Stimulated activated CD8-positive, alpha-beta memory T cell treated with anti-CD3 and anti-CD28 coated beads, Interleukin-12 subunit alpha, Interleukin-12 subunit beta, amount 100 ng/mL, for 1 hour (primary cell): ENCODE data around the gene ZBED1.
"Not testable (repeated sequence)": the region's sequence is repeated elsewhere in the genome, so short reads cannot be mapped to it uniquely, and the experiment has no call there.

ENCODE experiments used
- DNase-seq: peaks from one replicate; pipeline ENCODE4 v3.0.0-alpha.2; 2020; ENCODE audit warnings: low read depth

The ZBED1 gene

DNA sequence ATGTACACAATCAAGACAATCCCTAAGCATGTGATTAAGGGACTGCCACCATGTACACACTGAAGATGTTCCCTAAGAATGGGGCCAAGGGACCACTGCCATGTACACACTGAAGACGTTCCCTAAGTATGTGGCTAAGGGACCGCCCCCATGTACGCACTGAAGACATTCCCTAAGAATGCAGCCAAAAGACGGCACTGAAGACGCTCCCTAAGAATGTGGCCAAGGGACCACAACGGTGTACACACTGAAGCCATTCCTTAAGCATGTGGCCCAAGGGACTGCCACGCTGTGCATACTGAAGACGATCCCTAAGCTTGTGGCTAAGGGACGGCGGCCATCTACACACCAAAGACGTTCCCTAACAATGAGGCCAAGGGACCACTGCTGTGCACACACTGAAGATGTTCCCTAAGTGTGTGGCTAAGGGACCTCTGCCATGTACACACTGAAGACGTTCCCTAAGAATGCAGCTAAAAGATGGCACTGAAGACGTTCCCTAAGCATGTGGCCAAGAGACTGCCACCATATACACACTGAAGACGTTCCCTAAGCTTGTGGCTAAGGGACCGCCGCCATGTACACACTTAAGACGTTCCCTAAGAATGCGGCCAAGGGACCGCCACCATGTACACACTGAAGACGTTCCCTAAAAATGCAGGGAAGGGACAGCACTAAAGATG is 26.4 kb downstream of the ZBED1 start:
- DNase-seq = no peak

DNA sequence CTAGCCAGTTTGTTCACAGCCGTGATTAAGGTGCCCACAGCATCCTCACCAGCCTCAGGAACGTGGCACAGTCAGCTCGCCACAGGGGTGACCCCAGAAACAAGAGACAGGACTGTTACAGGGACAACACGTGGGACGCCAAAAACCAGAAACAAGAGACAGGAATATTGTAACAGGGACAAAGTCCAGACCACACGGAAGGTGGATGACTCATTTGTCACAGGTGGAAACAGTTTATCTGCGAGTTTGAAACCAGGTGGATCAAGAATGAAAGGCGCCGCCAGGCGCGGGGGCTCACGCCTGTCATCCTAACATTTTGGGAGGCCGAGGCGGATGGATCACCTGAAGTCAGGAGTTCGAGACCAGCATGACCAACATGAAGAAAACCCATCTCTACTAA is 27.7 kb downstream of the ZBED1 start:
- not testable (repeated sequence) for DNase-seq

DNA sequence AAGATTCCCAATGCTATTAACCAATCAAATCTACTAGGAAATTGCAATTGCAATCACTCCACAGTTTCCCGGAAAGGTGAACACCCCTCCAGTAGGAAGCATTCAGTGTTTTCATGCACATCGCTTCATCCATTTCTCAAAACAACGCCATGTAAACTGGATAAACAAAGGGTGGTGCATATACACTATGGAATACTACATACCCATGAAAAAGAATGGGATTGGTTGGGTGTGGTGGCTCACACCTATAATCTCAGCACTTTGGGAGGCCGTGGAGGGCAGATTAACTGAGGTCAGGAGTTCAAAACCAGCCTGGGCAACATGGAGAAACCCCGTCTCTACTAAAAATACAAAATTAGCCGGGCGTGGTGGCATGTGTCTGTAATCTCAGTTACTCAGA is 29.1 kb downstream of the ZBED1 start:
- no peak for DNase-seq

DNA sequence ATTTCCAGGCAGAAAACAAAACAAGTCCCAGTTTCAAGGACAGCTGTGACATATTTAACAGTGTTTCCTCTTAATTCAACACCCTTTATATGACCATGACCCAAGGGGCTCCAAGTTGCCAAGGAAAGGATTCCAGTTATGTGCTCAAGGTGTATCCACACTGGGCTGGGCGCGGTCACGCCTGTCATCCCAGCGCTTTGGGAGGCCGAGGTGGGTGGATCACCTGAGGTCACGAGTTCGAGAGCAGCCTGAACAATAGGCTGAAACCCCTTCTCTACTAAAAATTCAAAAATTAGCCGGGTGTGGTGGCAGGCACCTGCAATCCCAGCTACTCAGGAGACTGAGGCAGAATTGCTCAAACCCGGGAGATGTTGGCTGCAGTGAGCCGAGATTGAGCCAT is 29.6 kb downstream of the ZBED1 start:
- not testable (repeated sequence) for DNase-seq

DNA sequence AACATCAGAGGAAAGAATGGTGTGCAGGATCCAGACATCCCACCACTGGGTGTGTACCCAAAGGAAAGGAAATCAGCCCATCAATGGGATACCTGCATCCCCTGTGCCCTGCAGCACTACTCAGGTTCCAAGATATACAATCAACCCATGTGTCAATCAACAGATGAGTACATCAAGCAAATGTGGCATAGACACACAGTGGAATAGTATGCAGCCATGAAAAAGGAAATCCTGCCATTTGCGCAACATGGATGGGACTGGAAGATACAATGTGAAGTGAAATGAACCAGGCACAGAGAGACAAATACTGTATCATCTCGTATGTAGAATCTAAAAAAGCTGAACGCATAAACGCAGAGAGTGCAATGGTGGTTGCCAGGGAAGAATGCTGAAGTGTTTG is 30.9 kb downstream of the ZBED1 start:
- not testable (repeated sequence) for DNase-seq

DNA sequence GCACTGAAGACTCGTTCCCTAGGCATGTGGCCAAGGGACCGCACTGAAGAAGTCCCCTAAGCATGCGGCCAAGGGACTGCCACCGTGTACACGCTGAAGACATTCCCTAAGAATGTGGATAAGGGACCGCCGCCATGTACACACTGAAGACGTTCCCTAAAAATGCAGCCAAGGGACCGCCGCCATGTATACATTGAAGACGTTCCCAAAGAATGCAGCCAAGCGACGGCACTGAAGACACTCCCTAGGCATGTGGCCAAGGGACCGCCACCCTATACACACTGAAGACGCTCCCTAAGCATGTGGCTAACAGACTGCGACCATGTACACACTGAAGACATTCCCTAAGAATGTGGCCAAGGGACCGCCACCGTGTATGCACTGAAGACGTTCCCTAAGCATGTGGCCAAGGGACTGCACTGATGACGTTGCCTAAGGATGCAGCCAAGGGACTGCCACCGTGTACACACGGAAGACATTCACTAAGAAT is 31.5 kb downstream of the ZBED1 start:
- no peak for DNase-seq

DNA sequence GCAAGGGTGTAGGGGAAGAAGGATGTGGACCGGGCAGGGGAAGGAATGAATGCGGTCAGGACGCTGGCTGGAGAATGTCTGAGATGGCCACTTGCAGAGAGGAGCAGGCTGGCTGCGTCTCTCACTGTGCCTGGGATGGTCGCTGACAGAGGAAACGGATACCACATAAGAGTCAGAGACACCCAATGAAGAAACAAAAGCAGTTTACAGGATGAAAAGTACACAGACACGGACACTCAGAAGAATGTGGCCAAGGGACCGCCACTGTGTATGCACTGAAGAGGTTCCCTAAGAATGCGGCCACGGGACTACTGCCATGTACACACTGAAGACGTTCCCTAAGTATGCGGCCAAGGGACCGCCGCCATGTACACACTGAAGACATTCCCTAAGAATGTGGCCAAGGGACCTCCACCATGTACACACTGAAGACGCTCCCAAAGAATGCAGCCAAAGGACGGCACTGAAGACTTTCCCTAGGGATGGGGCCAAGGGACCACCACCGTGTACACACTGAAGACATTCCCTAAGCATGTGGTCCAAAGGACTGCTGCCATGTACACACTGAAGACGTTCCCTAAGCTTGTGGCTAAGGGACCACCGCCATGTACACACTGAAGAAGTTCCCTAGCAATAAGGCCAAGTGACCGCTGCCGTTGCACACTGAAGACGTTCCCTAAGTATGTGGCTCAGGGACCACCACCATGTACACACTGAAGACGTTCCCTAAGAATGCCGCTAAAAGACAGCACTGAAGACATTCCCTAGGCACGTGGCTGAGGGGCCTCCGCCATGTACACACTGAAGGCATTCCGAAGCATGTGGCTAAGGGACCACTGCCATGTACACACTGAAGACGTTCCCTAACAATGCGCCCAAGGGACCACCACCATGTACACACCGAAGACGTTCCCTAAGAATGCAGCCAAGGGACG is 32.2 kb downstream of the ZBED1 start:
- no peak for DNase-seq

DNA sequence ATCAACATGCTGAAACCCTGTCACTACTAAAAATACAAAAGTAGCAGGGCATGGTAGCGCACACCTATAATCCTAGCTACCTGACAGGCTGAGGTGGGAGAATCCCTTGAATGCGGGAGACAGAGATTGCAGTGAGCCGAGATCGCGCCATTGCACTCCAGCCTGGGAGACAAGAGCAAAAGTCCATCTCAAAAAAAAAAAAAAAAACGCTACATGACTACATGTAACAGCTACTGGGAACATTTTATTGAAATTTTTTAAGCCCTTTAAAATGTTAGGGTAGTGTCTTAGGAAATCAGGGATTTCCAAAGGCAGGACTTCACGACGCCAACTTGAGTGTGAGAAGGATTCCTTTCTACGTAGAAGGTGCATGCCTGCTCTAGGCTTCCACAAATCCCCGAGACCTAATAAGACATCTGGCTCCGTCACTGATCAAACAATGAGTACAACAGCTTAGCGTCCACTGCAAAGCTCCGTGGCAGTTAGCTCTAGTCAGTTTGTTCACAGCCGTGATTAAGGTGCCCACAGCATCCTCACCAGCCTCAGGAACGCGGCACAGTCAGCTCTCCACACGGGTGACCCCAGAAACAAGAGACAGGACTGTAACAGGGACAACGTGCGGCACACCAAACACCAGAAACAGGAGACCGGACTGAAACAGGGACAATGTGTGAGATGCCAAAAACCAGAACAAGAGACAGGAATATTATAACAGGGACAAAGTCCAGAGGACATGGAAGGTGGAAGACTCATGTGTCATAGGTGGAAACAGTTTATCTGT is 33.7 kb downstream of the ZBED1 start:
- no peak for DNase-seq

DNA sequence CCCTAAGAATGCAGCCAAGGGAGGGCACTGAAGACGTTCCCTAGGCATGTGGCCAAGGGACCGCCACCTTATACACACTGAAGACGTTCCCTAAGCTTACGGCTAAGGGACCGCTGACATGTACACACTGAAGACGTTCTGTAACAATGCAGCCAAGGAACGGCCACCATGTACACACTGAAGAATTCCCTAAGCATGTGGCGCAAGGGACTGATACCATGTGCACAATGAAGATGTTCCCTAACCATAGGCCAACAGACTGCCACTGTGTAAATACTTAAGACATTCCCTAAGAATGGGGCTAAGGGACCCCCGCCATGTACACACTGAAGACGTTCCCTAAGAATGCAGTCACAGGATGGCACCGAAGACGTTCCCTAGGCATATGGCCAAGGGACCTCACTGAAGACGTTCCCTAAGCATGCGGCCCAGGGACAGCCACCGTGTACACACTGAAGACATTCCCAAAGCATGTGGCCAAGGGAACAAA is 36.1 kb downstream of the ZBED1 start:
- DNase-seq = no peak

DNA sequence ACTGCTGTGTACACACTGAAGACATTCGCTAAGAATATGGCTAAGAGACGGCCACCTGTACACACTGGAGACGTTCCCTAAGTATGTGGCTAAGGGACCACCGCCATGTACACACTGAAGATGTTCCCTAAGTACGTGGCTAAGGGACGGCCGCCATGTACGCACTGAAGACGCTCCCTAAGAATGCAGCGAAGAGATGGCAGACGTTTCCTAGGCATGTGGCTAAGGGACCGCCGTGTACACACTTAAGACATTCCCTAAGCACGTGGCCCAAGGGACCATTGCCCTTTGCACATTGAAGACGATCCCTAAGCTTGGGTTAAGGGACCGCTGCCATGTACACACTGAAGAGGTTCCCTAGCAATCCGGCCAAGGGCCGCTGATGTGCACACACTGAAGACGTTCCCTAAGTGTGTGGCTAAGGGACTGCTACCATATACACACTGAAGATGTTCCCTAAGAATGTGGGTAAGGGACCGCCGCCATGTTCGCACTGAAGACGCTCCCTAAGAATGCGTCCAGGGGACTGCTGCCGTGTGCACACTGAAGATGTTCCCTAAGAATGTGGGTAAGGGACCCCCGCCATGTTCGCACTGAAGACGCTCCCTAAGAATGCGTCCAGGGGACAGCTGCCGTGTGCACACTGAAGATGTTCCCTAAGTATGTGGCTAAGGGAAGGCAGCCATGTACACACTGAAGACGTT is 36.7 kb downstream of the ZBED1 start:
- no peak for DNase-seq

DNA sequence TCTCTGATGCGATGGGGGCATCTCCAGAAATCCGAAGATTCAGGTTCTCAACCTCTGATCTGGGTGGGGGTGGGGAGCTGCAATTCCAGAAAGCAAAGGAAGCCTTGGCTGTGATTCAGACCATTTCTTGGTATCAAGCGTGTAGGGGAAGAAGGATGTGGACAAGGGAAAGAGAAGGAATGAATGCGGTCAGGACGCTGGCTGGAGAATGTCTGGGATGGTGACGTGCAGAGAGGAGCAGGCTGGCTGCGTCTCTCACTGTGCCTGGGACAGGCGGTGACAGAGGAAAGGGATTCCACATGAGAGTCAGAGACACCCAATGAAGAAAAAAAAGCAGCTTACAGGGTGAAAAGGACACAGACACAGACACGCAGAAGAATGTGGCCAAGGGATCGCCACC is 37.3 kb downstream of the ZBED1 start:
- DNase-seq = not testable (repeated sequence)

DNA sequence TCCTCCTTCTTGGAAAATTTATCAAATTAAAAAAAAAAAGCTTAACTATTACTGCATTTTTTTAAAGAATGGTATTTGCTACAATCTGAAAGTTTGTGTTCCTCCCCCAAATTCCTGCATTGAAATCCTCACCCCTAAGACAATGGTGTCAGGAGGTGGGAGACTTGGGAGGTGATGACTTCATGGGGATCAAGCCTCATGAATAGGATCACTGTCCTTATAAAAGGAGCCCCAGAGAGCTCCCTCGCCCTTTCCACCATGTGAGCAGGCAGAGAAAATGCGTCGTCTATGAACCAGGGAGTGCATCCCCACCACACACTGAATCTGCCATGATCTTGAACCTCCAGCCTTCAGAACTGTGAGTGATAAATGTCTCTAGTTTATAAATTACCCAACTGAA is 38.0 kb downstream of the ZBED1 start:
- no peak for DNase-seq

DNA sequence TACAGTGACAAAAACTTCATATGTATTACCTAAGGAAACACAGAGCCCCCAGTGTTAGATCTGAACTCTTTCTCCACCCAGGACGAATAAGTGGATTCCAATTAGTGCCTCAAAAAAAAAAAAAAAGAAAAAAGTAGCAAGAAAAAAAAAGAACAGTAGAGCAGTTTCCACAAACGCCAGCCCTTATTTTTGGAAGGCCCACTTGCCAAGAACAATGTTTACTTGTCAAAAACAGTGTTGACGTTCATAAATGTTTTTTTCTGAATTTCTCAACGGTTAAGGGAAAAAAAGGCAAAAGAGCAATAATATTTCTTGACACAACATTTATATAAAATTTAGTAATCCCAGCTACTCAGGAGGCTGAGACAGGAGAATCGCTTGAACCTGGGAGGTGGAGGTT is 38.7 kb downstream of the ZBED1 start:
- no peak for DNase-seq

DNA sequence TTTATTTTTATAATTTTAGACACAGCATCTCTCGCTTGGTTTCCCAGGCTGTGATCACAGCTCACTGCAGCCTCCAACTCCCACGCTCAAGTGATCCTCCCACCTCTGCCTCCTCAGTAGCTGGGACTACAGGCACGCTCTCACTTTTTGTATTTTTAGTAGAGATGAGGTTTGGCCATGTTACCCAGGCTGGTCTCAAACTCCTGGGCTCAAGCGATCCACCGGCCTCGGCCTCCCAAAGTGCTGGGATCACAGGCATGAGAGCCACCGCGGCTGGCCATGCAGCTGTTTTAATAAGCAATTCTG is 39.1 kb downstream of the ZBED1 start:
- DNase-seq = no peak

DNA sequence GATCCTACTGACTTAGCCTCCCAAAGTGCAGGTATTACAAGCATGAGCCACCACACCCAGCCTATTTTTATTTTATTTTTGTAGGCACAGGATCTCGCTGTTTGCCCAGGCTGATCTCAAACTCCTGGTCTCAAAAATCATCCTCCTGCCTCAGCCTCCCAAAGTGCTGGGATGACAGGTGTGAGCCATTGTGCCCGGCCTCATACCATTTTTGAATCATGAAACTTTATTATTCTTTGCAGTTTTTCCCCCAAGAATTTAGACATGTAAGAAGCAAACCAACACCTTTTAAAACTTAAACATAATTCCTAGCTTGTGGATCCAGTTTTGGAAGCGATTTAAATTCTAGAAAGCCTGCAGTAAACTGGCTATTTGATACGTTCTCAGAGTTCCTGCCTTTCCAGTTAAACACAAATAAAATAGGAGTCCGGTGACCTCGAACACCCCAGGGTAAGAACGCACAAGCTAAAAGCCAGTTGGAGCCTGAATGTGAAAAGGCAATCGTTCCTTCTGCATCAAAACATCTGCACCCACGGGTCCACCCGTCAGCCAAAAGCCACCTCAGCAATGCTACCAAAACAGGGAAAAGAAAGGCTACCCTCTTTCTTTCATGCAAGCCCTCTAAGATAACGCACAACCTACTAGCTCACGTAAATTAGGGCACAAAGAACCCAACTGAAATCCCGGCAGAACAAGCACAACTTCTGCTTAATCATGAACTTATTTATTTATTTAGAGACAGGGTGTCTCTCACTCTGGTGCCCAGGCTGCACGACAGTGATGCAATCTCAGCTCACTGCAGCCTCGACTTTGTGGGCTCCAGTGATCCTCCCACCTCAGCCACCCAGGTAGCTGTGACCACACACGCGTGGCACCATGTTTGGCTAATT is 39.7 kb downstream of the ZBED1 start:
- DNase-seq = not testable (repeated sequence)

DNA sequence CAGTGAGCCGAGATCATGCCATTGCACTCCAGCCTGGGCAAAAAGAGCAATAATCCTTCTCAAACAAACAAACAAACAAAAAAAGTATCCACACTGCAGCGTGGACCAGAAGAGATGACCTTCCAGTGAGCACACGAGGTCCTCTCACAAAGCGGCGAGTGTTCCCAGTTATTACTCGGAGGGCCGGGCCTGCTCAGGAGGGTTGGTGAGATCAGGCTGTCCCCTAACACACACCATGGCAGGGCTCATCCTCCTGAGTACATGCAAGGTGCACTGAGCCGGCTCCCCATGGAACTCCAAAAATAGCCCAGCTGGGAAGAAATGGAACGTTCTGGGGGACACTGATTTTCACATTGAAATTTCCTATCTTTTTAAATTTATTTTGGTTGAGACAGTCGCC is 40.7 kb downstream of the ZBED1 start:
- DNase-seq = not testable (repeated sequence)

DNA sequence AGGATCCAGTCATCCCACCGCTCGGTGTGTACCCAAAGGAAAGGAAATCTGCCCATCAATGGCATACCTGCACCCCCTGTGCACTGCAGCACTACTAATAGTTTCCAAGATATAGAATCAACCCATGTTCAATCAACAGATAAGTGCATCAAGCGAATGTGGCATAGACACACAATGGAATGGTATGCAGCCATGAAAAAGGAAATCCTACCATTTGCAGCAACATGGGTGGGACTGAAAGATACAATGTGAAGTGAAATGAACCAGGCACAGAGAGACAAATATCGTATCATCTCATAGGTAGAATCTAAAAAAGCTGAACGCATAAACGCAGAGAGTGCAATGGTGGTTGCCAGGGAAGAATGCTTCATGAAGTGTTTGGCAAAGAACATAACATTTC is 42.5 kb downstream of the ZBED1 start:
- DNase-seq = no peak

DNA sequence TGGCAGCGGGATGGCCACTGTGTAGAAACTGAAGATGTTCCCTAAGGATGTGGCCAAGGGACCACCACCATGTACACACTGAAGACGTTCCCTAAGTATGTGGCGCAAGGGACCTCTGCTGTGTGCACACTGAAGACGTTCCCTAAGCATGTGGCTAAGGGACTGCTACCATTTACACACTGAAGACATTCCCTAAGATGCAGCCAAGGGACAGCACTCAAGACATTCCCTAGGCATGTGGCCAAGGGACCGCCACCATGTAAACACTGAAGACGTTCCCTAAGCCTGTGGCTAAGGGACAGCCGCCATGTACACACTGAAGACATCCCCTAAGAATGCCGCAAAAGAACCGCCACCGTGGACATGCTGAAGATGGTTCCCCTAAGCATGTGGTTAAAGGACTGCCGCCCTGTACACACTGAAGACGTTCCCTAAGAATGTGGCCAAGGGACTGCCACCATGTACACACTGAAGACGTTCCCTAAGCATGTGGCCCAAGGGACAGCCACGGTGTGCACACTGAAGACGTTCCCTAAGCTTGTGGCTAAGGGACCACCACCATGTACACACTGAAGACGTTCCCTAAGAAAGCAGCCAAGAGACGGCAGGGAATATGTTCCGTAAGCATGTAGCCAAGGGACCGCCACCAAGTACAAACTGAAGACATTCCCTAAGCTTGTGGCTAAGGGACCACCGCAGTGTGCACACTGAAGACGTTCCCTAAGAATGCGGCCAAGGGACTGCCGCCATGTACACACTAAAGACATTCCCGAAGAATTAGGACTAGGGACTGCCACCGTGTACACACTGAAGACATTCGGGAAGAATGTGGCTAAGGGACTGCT is 43.3 kb downstream of the ZBED1 start:
- no peak for DNase-seq

DNA sequence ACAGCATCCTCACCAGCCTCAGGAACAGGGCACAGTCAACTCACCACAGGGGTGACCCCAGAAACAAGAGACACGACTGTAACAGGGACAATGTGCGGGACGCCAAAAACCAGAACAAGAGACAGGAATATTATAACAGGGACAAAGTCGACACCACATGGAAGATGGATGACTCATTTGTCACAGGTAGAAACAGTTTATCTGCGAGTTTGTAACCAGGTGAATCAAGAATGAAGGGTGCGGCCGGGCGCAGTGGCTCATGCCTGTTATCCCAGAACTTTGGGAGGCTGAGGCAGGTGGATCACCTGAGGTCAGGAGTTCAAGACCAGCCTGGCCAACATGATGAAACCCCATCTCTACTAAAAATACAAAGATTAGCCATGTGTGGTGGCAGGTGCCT is 44.7 kb downstream of the ZBED1 start:
- not testable (repeated sequence) for DNase-seq

DNA sequence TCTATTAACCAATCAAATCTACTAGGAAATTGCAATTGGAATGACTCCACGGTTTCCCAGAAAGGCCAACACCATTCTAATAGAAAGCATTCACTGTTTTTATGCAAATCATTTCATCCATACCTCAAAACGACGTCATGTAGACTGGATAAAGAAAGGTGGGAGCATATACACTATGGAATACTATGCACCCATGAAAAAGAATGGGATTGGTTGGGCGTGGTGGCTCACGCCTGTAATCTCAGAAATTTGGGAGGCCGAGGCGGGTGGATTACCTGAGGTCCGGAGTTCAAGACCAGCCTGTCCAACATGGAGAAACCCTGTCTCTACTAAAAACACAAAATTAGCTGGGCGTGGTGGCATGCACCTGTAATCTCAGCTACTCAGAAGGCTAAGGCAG is 46.2 kb downstream of the ZBED1 start:
- not testable (repeated sequence) for DNase-seq
